Panc1 (cell line): Measurements from ENCODE around the gene MEIS2. TPM values are rescaled to one million over a fixed set of nuclear protein-coding genes. Genes with fewer than 3 reads are reported as not detected.

Experiments used
- ATAC-seq: fragments of 200-7000 bp; cut with Tn5 transposase; 2 replicates; pipeline ENCODE4 v1.9.1; 2020; ENCODE audit warnings: mild to moderate bottlenecking, moderate library complexity
- BruUV-seq: library from RNA; stranded (reverse); fragments of 400-500 nt; replicated peaks from 2 replicates; lab custom pipeline; 2021; lab: Mats Ljungman, UMichigan
- CTCF ChIA-PET: fragments of 300-600 bp; sonication (Branson Sonifier 250); formaldehyde crosslinking; loops from one replicate; lab custom pipeline; 2022; ENCODE audit warnings: antibody characterized with exemption; lab: Charles Lee
- POLR2A ChIA-PET: fragments of 300-600 bp; sonication (Branson Sonifier 250); formaldehyde crosslinking; loops from one replicate; lab custom pipeline; 2022; ENCODE audit warnings: antibody characterized with exemption; lab: Charles Lee
- DNase-seq: peaks from one replicate; pipeline ENCODE4 v3.0.0-alpha.2; 2010; ENCODE audit warnings: low read depth, low spot score
- H3K27ac ChIP-seq: 2 replicates; pipeline ENCODE4 v1.5.1; 2011; ENCODE audit warnings: mild to moderate bottlenecking, low read length, inconsistent platforms
- H3K27me3 ChIP-seq: fragments of 200-500 bp; sonication (Bioruptor generic); 2 replicates; pipeline ENCODE4 v1.6.0; 2014; ENCODE audit warnings: low read length, inconsistent platforms; ENCODE audit not compliant: control insufficient read depth, insufficient read depth
- H3K36me3 ChIP-seq: fragments of 200-500 bp; sonication (Bioruptor generic); 2 replicates; pipeline ENCODE4 v1.5.1; 2014; ENCODE audit warnings: inconsistent platforms, mild to moderate bottlenecking, low read length, moderate library complexity; ENCODE audit not compliant: control insufficient read depth, insufficient read depth
- H3K4me1 ChIP-seq: 2 replicates; pipeline ENCODE4 v1.5.1; 2011; ENCODE audit warnings: inconsistent platforms, mild to moderate bottlenecking, low read length, moderate library complexity; ENCODE audit not compliant: control insufficient read depth, insufficient read depth
- H3K4me3 ChIP-seq, 2 experiments: 2 replicates each; pipeline ENCODE4 v1.5.1; 2011 to 2012; ENCODE audit warnings: low read depth in 2 of 2, low read length in 2 of 2, mild to moderate bottlenecking in 2 of 2, inconsistent platforms in 1 of 2, moderate library complexity in 1 of 2
- H3K9me3 ChIP-seq: fragments of 200-500 bp; sonication (Bioruptor generic); 2 replicates; pipeline ENCODE4 v1.5.1; 2014; ENCODE audit warnings: low read depth, mild to moderate bottlenecking, inconsistent platforms, low read length, moderate library complexity; ENCODE audit not compliant: control insufficient read depth, insufficient read depth
- CTCF ChIP-seq: fragments of 450-650 bp; IDR thresholded peaks from 2 replicates; pipeline ENCODE4 v1.5.1; 2017; ENCODE audit warnings: mild to moderate bottlenecking
- POLR2AphosphoS5 ChIP-seq: IDR thresholded peaks from 2 replicates; pipeline ENCODE4 v1.6.1; 2012; ENCODE audit warnings: mild to moderate bottlenecking, low read depth, low read length, moderate library complexity
- REST ChIP-seq, 2 experiments: IDR thresholded peaks; 2 replicates each; pipeline ENCODE4 v1.6.1; 2011 to 2012; ENCODE audit warnings: low read depth in 2 of 2, control low read depth in 1 of 2, low read length in 1 of 2, mild to moderate bottlenecking in 1 of 2, moderate library complexity in 1 of 2; ENCODE audit not compliant: insufficient read depth in 1 of 2
- SIN3A ChIP-seq: IDR thresholded peaks from 2 replicates; pipeline ENCODE4 v1.6.1; 2012; ENCODE audit warnings: low read depth, mild to moderate bottlenecking, low read length, moderate library complexity, borderline replicate concordance; ENCODE audit not compliant: insufficient read depth
- TCF7L2 ChIP-seq: IDR thresholded peaks from 2 replicates; pipeline ENCODE4 v1.6.1; 2011; ENCODE audit warnings: mild to moderate bottlenecking, low read depth, low read length, inconsistent platforms
- in situ Hi-C: cut with HindIII; loops from 2 replicates; pipeline ENCODE4 v1.10.0; 2016; ENCODE audit warnings: low sequenced_read_pairs, low pct_unique_long_range_greater_than_20kb
- intact Hi-C: fragments of 100-400 bp; cut with micrococcal nuclease; formaldehyde crosslinking; loops from one replicate; pipeline ENCODE4 v1.10.0; 2022; ENCODE audit not compliant: unreplicated experiment
- total RNA-seq: library from RNA; stranded (reverse); gene quantifications from one replicate; pipeline ENCODE4 v1.2.1, GENCODE V29; 2021; ENCODE audit not compliant: unreplicated experiment

MEIS2 gene
- total RNA-seq, 1 experiment from 2014 or later: 9.3 TPM

- BruUV-seq: no TSS peak
- Histone ChIP-seq H3K9me3 (no peaks in the 10 kb centered on the region), H3K36me3 (no peaks in the 10 kb centered on the region), H3K27ac (no peak overlapping the region), H3K4me3 (no peak overlapping the region), H3K27me3 (no peaks in the 10 kb centered on the region; the same call in 1 of the 2 replicates), H3K4me1 (no peaks in the 10 kb centered on the region)
- POLR2A ChIA-PET: no interaction called here
- TF ChIP-seq TCF7L2 (no peak), REST (IDR thresholded peaks at IDR 0.05; ENCODE audit: insufficient read depth in 1 of 2, low read depth in 2 of 2, low read length in 1 of 2) (no peak), SIN3A (no peak), POLR2AphosphoS5 (no peak), CTCF (no peak)
- ATAC-seq (no peak), DNase-seq (no peak)
- in situ Hi-C loops (no loop called here), intact Hi-C loops (no loop called here)
- CTCF ChIA-PET: no interaction called here
These were observed 132.4 kb downstream of the MEIS2 start for GRCh38 chr15:36967929-36968328.

- H3K27me3 ChIP-seq: no peaks in the 10 kb centered on the region; the same call in 1 of the 2 replicates
- no peaks in the 10 kb centered on the region for H3K4me1 ChIP-seq
- H3K27ac ChIP-seq: no peak overlapping the region
- TF ChIP-seq SIN3A (no peak), REST (IDR thresholded peaks at IDR 0.05; ENCODE audit: insufficient read depth in 1 of 2, low read depth in 2 of 2, low read length in 1 of 2) (no peak), TCF7L2 (no peak), POLR2AphosphoS5 (no peak), CTCF (no peak)
- POLR2A ChIA-PET: no interaction called here
- no peaks in the 10 kb centered on the region for H3K9me3 ChIP-seq
- ATAC-seq (no peak), DNase-seq (no peak)
- H3K4me3 ChIP-seq: no peak overlapping the region
- in situ Hi-C loops: no loop called here
- intact Hi-C loops: no loop called here
- no peaks in the 10 kb centered on the region for H3K36me3 ChIP-seq
- CTCF ChIA-PET: no interaction called here
- no TSS peak for BruUV-seq
These were observed 133.6 kb downstream of the MEIS2 start for GRCh38 chr15:36966708-36967107.
